K562 (cell line): Measurements from ENCODE around the gene ALDOB. TPM values are rescaled to one million over a fixed set of nuclear protein-coding genes. Genes with fewer than 3 reads are reported as not detected.

Experiments used
- BRF1 ChIP-seq: IDR thresholded peaks from 3 replicates; pipeline ENCODE4 v1.6.1; 2011; ENCODE audit warnings: borderline replicate concordance, mild to moderate bottlenecking; ENCODE audit not compliant: insufficient read length; ENCODE audit errors: extremely low read depth
- CHCHD3 ChIP-seq: fragments of 250-450 bp; sonication (Bioruptor Pico); IDR thresholded peaks from 2 replicates; pipeline ENCODE4 v2.1.2; 2022; ENCODE audit warnings: mild to moderate bottlenecking
- MCM5 ChIP-seq: fragments of 450-650 bp; IDR thresholded peaks from 2 replicates; pipeline ENCODE4 v1.6.1; 2016; ENCODE audit warnings: low read depth
- SOX6 ChIP-seq: fragments of 450-650 bp; IDR thresholded peaks from 2 replicates; pipeline ENCODE4 v1.6.1; 2014; ENCODE audit warnings: mild to moderate bottlenecking
- SRSF7 ChIP-seq: fragments of 200-400 bp; formaldehyde crosslinking; optimal IDR thresholded peaks from 2 replicates; pipeline ENCODE3; 2017; ENCODE audit warnings: mild to moderate bottlenecking, low read depth, low read length
- TAF7 ChIP-seq: fragments of 450-650 bp; IDR thresholded peaks from 2 replicates; pipeline ENCODE4 v1.6.1; 2016; ENCODE audit warnings: missing genetic modification characterization, missing compliant biosample characterization
- TCF3 ChIP-seq: sonication (generic); formaldehyde crosslinking; IDR thresholded peaks from 2 replicates; pipeline ENCODE4 v1.4.0; 2020; ENCODE audit warnings: mild to moderate bottlenecking, missing genetic modification reagents
- TGIF2 ChIP-seq: sonication (generic); formaldehyde crosslinking; IDR thresholded peaks from 2 replicates; pipeline ENCODE4 v1.8.1; 2022; ENCODE audit warnings: mild to moderate bottlenecking, missing genetic modification reagents, moderate library complexity
- TSC22D4 ChIP-seq: fragments of 450-650 bp; IDR thresholded peaks from 2 replicates; pipeline ENCODE4 v1.6.1; 2016; ENCODE audit warnings: missing genetic modification characterization, missing biosample characterization, control low read depth
- ZNF57 ChIP-seq: fragments of 450-650 bp; formaldehyde crosslinking; IDR thresholded peaks from 2 replicates; pipeline ENCODE4 v1.4.0; 2020; ENCODE audit warnings: mild to moderate bottlenecking, moderate library complexity
- polyA plus RNA-seq, 8 experiments: library from polyadenylated mRNA; depleted of rRNA in 4 of 8; stranded (reverse) in 5 of 8; unstranded in 3 of 8; fragments of >200 nt; fragmentation: Nextera tagmentation in 2 of 8; fragmentation: Illumina TruSeq in 1 of 8; extraction: Ambion mirVana in 2 of 8; extraction: Trizol in 1 of 8; gene quantifications; 2 replicates each; pipeline versions ENCODE4 v1.2.1 to v1.2.3, GENCODE V29; 2011 to 2014; ENCODE audit warnings: inconsistent platforms in 1 of 8, missing spikeins in 1 of 8
- total RNA-seq, 7 experiments: library from RNA; depleted of rRNA in 6 of 7; stranded (reverse); fragments of >200 nt in 6 of 7; fragmentation: Illumina TruSeq in 2 of 7; extraction: Trizol in 2 of 7; gene quantifications; 2 replicates each; pipeline versions ENCODE4 v1.2.1 to v1.2.3, GENCODE V29; 2011 to 2021; ENCODE audit warnings: low replicate concordance in 1 of 7
- TF ChIP-seq, protein P1 (sequence below): IDR thresholded peaks from 2 replicates; pipeline ENCODE4 v1.6.1; 2016; ENCODE audit warnings: missing genetic modification characterization, missing compliant biosample characterization
- TF ChIP-seq, protein P2 (sequence below): fragments of 150-350 bp; conservative IDR thresholded peaks from 2 replicates; pipeline ENCODE4 v1.6.1; 2014; ENCODE audit warnings: low read length
- TF ChIP-seq, protein P3 (sequence below), 2 experiments: fragments of 450-650 bp in 1 of 2; IDR thresholded peaks; 2 replicates each; pipeline ENCODE4 v1.6.1; 2011 to 2017; ENCODE audit warnings: low read depth in 2 of 2, antibody characterized with exemption in 1 of 2, borderline replicate concordance in 1 of 2, low read length in 1 of 2, mild to moderate bottlenecking in 1 of 2, mixed read lengths in 1 of 2; ENCODE audit not compliant: control insufficient read depth in 1 of 2
- TF ChIP-seq, protein P4 (sequence below): sonication (generic); formaldehyde crosslinking; IDR thresholded peaks from 2 replicates; pipeline ENCODE4 v1.8.1; 2023; ENCODE audit warnings: mild to moderate bottlenecking, missing genetic modification reagents
- TF ChIP-seq, protein P5 (sequence below): fragments of 450-650 bp; IDR thresholded peaks from 2 replicates; pipeline ENCODE4 v1.7.1; 2018; ENCODE audit warnings: mild to moderate bottlenecking, low read depth; ENCODE audit not compliant: partially characterized antibody

Gene ALDOB
- total and polyA plus RNA-seq, 9 of the 15 experiments (the other 6 are each of a cell fraction or from before 2014, with no cell fraction given), result 0.80 TPM; not detected in 8

DNA sequence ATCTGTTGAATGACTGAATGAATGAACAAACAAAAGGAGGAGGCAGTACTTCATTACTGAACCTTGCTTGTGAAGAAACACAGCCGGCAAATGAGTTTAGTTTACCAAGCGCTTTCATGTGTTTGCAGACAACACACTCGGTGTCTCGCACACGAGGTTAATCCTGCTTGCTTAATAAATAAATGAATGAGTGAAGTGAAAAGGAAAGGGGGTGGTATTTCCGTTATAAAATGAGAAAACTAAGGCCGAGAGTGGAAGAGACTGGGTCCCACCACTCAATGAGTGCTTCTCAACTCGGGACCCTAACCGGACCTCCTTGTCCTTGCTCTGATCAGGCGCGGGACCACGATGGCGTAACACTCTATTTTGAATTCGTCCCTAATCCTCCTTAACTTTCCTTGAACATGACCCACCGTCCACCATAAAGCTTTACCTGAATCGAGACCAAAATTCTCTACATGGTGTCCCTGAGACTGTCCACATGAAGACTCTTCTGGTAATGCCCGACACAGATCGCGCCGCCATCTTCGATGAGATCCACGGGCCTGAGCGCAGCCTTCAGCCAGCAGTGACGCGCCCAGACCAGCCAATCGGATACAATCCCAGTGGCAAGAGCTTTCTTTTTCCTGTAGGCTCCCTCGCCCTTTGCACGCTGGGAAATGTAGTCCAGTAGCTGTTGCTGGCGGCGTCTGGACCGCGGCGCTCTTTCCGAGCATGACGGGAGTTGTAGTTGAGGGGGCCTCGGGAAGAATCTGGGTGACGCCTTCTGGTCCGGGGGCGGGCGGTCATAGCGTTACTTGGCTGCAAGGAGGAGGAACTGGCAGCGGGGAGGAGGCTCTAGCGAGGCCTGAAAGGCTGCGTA, 37.3 kb downstream of the ALDOB start, which contains the start of the genes MRPL50 and ZNF189 (continued):
- TF ChIP-seq, protein P1, sequence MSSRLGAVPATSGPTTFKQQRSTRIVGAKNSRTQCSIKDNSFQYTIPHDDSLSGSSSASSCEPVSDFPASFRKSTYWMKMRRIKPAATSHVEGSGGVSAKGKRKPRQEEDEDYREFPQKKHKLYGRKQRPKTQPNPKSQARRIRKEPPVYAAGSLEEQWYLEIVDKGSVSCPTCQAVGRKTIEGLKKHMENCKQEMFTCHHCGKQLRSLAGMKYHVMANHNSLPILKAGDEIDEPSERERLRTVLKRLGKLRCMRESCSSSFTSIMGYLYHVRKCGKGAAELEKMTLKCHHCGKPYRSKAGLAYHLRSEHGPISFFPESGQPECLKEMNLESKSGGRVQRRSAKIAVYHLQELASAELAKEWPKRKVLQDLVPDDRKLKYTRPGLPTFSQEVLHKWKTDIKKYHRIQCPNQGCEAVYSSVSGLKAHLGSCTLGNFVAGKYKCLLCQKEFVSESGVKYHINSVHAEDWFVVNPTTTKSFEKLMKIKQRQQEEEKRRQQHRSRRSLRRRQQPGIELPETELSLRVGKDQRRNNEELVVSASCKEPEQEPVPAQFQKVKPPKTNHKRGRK (tag), result no peak
- TF ChIP-seq SOX6 (peak; percentile 9; the same call in 1 of the 2 replicates), BRF1 (no peak), MCM5 (no peak), SRSF7 (no peak), TSC22D4 (tag) (no peak), ZNF57 (CRISPR knock-in tag) (no peak), TCF3 (CRISPR knock-in tag) (no peak), TAF7 (tag) (peak; percentile 95), CHCHD3 (CRISPR knock-in tag) (0 out of 2 replicates have a peak, but pooled peaks have one; percentile 4), TGIF2 (CRISPR knock-in tag) (no peak)
- TF ChIP-seq, protein P2, sequence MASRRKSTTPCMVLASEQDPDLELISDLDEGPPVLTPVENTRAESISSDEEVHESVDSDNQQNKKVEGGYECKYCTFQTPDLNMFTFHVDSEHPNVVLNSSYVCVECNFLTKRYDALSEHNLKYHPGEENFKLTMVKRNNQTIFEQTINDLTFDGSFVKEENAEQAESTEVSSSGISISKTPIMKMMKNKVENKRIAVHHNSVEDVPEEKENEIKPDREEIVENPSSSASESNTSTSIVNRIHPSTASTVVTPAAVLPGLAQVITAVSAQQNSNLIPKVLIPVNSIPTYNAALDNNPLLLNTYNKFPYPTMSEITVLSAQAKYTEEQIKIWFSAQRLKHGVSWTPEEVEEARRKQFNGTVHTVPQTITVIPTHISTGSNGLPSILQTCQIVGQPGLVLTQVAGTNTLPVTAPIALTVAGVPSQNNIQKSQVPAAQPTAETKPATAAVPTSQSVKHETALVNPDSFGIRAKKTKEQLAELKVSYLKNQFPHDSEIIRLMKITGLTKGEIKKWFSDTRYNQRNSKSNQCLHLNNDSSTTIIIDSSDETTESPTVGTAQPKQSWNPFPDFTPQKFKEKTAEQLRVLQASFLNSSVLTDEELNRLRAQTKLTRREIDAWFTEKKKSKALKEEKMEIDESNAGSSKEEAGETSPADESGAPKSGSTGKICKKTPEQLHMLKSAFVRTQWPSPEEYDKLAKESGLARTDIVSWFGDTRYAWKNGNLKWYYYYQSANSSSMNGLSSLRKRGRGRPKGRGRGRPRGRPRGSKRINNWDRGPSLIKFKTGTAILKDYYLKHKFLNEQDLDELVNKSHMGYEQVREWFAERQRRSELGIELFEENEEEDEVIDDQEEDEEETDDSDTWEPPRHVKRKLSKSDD, result 0 out of 2 replicates have a peak, but pooled peaks have one; percentile 67
- TF ChIP-seq, protein P3, sequence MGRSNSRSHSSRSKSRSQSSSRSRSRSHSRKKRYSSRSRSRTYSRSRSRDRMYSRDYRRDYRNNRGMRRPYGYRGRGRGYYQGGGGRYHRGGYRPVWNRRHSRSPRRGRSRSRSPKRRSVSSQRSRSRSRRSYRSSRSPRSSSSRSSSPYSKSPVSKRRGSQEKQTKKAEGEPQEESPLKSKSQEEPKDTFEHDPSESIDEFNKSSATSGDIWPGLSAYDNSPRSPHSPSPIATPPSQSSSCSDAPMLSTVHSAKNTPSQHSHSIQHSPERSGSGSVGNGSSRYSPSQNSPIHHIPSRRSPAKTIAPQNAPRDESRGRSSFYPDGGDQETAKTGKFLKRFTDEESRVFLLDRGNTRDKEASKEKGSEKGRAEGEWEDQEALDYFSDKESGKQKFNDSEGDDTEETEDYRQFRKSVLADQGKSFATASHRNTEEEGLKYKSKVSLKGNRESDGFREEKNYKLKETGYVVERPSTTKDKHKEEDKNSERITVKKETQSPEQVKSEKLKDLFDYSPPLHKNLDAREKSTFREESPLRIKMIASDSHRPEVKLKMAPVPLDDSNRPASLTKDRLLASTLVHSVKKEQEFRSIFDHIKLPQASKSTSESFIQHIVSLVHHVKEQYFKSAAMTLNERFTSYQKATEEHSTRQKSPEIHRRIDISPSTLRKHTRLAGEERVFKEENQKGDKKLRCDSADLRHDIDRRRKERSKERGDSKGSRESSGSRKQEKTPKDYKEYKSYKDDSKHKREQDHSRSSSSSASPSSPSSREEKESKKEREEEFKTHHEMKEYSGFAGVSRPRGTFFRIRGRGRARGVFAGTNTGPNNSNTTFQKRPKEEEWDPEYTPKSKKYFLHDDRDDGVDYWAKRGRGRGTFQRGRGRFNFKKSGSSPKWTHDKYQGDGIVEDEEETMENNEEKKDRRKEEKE (IDR thresholded peaks at IDR 0.05; ENCODE audit: borderline replicate concordance in 1 of 2, control insufficient read depth in 1 of 2, low read depth in 2 of 2, low read length in 1 of 2), result 0 out of 4 replicates have a peak, but pooled peaks of 1 of the 2 experiments have one; percentile 21
- TF ChIP-seq, protein P4, sequence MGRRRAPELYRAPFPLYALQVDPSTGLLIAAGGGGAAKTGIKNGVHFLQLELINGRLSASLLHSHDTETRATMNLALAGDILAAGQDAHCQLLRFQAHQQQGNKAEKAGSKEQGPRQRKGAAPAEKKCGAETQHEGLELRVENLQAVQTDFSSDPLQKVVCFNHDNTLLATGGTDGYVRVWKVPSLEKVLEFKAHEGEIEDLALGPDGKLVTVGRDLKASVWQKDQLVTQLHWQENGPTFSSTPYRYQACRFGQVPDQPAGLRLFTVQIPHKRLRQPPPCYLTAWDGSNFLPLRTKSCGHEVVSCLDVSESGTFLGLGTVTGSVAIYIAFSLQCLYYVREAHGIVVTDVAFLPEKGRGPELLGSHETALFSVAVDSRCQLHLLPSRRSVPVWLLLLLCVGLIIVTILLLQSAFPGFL (CRISPR knock-in tag), result no peak
- TF ChIP-seq, protein P5, sequence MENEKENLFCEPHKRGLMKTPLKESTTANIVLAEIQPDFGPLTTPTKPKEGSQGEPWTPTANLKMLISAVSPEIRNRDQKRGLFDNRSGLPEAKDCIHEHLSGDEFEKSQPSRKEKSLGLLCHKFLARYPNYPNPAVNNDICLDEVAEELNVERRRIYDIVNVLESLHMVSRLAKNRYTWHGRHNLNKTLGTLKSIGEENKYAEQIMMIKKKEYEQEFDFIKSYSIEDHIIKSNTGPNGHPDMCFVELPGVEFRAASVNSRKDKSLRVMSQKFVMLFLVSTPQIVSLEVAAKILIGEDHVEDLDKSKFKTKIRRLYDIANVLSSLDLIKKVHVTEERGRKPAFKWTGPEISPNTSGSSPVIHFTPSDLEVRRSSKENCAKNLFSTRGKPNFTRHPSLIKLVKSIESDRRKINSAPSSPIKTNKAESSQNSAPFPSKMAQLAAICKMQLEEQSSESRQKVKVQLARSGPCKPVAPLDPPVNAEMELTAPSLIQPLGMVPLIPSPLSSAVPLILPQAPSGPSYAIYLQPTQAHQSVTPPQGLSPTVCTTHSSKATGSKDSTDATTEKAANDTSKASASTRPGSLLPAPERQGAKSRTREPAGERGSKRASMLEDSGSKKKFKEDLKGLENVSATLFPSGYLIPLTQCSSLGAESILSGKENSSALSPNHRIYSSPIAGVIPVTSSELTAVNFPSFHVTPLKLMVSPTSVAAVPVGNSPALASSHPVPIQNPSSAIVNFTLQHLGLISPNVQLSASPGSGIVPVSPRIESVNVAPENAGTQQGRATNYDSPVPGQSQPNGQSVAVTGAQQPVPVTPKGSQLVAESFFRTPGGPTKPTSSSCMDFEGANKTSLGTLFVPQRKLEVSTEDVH, result no peak
